Measurements from ENCODE around the gene LDHA. TPM values are rescaled to one million over a fixed set of nuclear protein-coding genes. Genes with fewer than 3 reads are reported as not detected.

The LDHA gene
- polyA plus RNA-seq, 1 donor (not counting 4 experiments of a cell fraction or from before 2014, with no cell fraction given), result 3,668 TPM

GRCh38 chr11:18383388-18384156, 10.8 kb upstream of the LDHA start:
- Histone ChIP-seq H3K9me3 (ENCODE audit: control insufficient read depth, low read depth, low read length) (no peaks in the 10 kb centered on the region), H3K9ac (ENCODE audit: control insufficient read depth, extremely low read depth, insufficient read depth, low read length) (peak overlapping the region; percentile 80), H3K4me2 (ENCODE audit: control insufficient read depth, extremely low read depth, insufficient read depth, low read depth, low read length) (peak overlapping the region; percentile 83), H2AFZ (ENCODE audit: control insufficient read depth, low read length) (peak overlapping the region; percentile 88), H4K20me1 (ENCODE audit: control insufficient read depth, extremely low read depth, insufficient read depth, low read length) (no peaks in the 10 kb centered on the region), H3K79me2 (ENCODE audit: control insufficient read depth, insufficient read depth, low read length) (no peaks in the 10 kb centered on the region), H3K4me1 (ENCODE audit: control insufficient read depth, extremely low read depth, insufficient read depth, low read length) (peaks cover 22% of the 10 kb centered on the region), H3K4me3 (ENCODE audit: control insufficient read depth in 2 of 3, extremely low read depth in 1 of 3, insufficient read depth in 2 of 3, low read depth in 1 of 3, low read length in 3 of 3) (peak overlapping the region in 2 of 3 experiments; percentile 42 to 43), H3K9me1 (ENCODE audit: control insufficient read depth, extremely low read depth, insufficient read depth, low read length) (no peaks in the 10 kb centered on the region), H3K27ac (ENCODE audit: control insufficient read depth, insufficient read depth, low read length) (peak overlapping the region; percentile 93), H3K36me3 (ENCODE audit: control insufficient read depth in 2 of 2, extremely low read depth in 1 of 2, insufficient read depth in 2 of 2, low read length in 2 of 2) (no peaks in the 10 kb centered on the region), H3K27me3 (ENCODE audit: control insufficient read depth, extremely low read depth, insufficient read depth, low read length) (no peaks in the 10 kb centered on the region)
- TF ChIP-seq CTCF (optimal IDR thresholded peaks at IDR 0.05 in 1 of 3, IDR thresholded peaks at IDR 0.05 in 1 of 3, conservative IDR thresholded peaks at IDR 0.05 in 1 of 3; ENCODE audit: extremely low read depth in 1 of 3, insufficient read depth in 2 of 3, low read length in 3 of 3) (no peak), EZH2 (IDR thresholded peaks at IDR 0.05; ENCODE audit: low read length) (no peak)
- dilution Hi-C loops (cut with MboI; ENCODE audit: extremely low pct_ligation_motif_present, low sequenced_read_pairs), result no loop called here
- DNase-seq (ENCODE audit: low read depth, low spot score) (peak; percentile 99), FAIRE-seq (peak; percentile 94)

GRCh38 chr11:18384157-18384641, 10.2 kb upstream of the LDHA start:
- TF ChIP-seq CTCF (optimal IDR thresholded peaks at IDR 0.05 in 1 of 3, IDR thresholded peaks at IDR 0.05 in 1 of 3, conservative IDR thresholded peaks at IDR 0.05 in 1 of 3; ENCODE audit: extremely low read depth in 1 of 3, insufficient read depth in 2 of 3, low read length in 3 of 3) (no peak), EZH2 (IDR thresholded peaks at IDR 0.05; ENCODE audit: low read length) (no peak)
- peak overlapping the region; percentile 83 for H3K4me2 ChIP-seq (ENCODE audit: control insufficient read depth, extremely low read depth, insufficient read depth, low read depth, low read length)
- no peaks in the 10 kb centered on the region for H3K36me3 ChIP-seq (ENCODE audit: control insufficient read depth in 2 of 2, extremely low read depth in 1 of 2, insufficient read depth in 2 of 2, low read length in 2 of 2)
- FAIRE-seq (peak; percentile 77), DNase-seq (ENCODE audit: low read depth, low spot score) (no peak)
- no peaks in the 10 kb centered on the region for H3K79me2 ChIP-seq (ENCODE audit: control insufficient read depth, insufficient read depth, low read length)
- peak overlapping the region; percentile 78 for H2AFZ ChIP-seq (ENCODE audit: control insufficient read depth, low read length)
- peaks cover 22% of the 10 kb centered on the region for H3K4me1 ChIP-seq (ENCODE audit: control insufficient read depth, extremely low read depth, insufficient read depth, low read length)
- H3K9me3 ChIP-seq (ENCODE audit: control insufficient read depth, low read depth, low read length), result no peaks in the 10 kb centered on the region
- no peaks in the 10 kb centered on the region for H4K20me1 ChIP-seq (ENCODE audit: control insufficient read depth, extremely low read depth, insufficient read depth, low read length)
- H3K9me1 ChIP-seq (ENCODE audit: control insufficient read depth, extremely low read depth, insufficient read depth, low read length), result no peaks in the 10 kb centered on the region
- peak overlapping the region; percentile 80 for H3K9ac ChIP-seq (ENCODE audit: control insufficient read depth, extremely low read depth, insufficient read depth, low read length)
- peak overlapping the region; percentile 93 for H3K27ac ChIP-seq (ENCODE audit: control insufficient read depth, insufficient read depth, low read length)
- no peaks in the 10 kb centered on the region for H3K27me3 ChIP-seq (ENCODE audit: control insufficient read depth, extremely low read depth, insufficient read depth, low read length)
- dilution Hi-C loops (cut with MboI; ENCODE audit: extremely low pct_ligation_motif_present, low sequenced_read_pairs), result no loop called here
- peak overlapping the region; percentile 0 to 43 (median 42) for H3K4me3 ChIP-seq (ENCODE audit: control insufficient read depth in 2 of 3, extremely low read depth in 1 of 3, insufficient read depth in 2 of 3, low read depth in 1 of 3, low read length in 3 of 3)

Data from keratinocyte (primary cell).